Ureter (tissue), 1 donor: ENCODE results near the gene CRB3. TPM values are rescaled to one million over a fixed set of nuclear protein-coding genes. Genes with fewer than 3 reads are reported as not detected.

Experiments
- total RNA-seq: library from RNA; stranded (reverse); gene quantifications from one replicate; pipeline ENCODE4 v1.2.4, GENCODE V29; 2023
- donor health status: DM: yes; HTN: yes; CAD: no.

Gene CRB3
- total RNA-seq, 1 donor from 2014 or later = 23.6 TPM

Other genes with a start within 250 kb of the CRB3 start
- 68.3 TPM for gene MLLT1, start 184.3 kb upstream of the CRB3 start, total RNA-seq
- not detected for gene ACER1, start 130.7 kb upstream of the CRB3 start, total RNA-seq
- gene CLPP, start 102.7 kb upstream of the CRB3 start, total RNA-seq = 54.7 TPM
- 60.7 TPM for gene ALKBH7, start 91.5 kb upstream of the CRB3 start, total RNA-seq
- gene PSPN, start 88.3 kb upstream of the CRB3 start, total RNA-seq = 1.1 TPM
- 52.9 TPM for gene GTF2F1, start 71.1 kb upstream of the CRB3 start, total RNA-seq
- 200 TPM for gene KHSRP, start 39.5 kb upstream of the CRB3 start, total RNA-seq
- not detected for gene SLC25A41, start 30.5 kb upstream of the CRB3 start, total RNA-seq
- 37.0 TPM for gene SLC25A23, start 4.5 kb upstream of the CRB3 start, total RNA-seq
- gene DENND1C, start 17.5 kb downstream of the CRB3 start, total RNA-seq = 3.1 TPM
- 1.2 TPM for gene TUBB4A, start 38.0 kb downstream of the CRB3 start, total RNA-seq
- 0.75 TPM for gene TNFSF9, start 66.8 kb downstream of the CRB3 start, total RNA-seq
- not detected for gene CD70, start 126.9 kb downstream of the CRB3 start, total RNA-seq
- gene TNFSF14, start 205.9 kb downstream of the CRB3 start, total RNA-seq = 2.8 TPM